Thymus (tissue), 14 donors: ENCODE data around the gene MYO1A. TPM values are rescaled to one million over a fixed set of nuclear protein-coding genes. Genes with fewer than 3 reads are reported as not detected.

Experiments used
- DNase-seq, 9 donors: peaks; one replicate each; pipeline ENCODE4 v3.0.0-alpha.2; 2013; ENCODE audit warnings: low spot score in 9 of 9, low read depth in 6 of 9, missing footprints in 1 of 9
- H3K27ac ChIP-seq, 2 donors: one replicate each; pipeline ENCODE4 v1.5.1; 2013; ENCODE audit warnings: control low read depth in 1 of 2, low read depth in 1 of 2, low read length in 1 of 2, mild to moderate bottlenecking in 1 of 2, moderate library complexity in 1 of 2
- H3K27me3 ChIP-seq, 2 donors: one replicate each; pipeline ENCODE4 v1.5.1; 2013; ENCODE audit warnings: low read length in 1 of 2; ENCODE audit not compliant: control insufficient read depth in 2 of 2, insufficient read depth in 1 of 2
- H3K36me3 ChIP-seq, 2 donors: one replicate each; pipeline ENCODE4 v1.5.1; 2013; ENCODE audit warnings: low read length in 1 of 2, mild to moderate bottlenecking in 1 of 2, moderate library complexity in 1 of 2; ENCODE audit not compliant: control insufficient read depth in 2 of 2, insufficient read depth in 2 of 2
- H3K4me1 ChIP-seq, 2 donors: one replicate each; pipeline ENCODE4 v1.5.1; 2013; ENCODE audit warnings: low read length in 2 of 2; ENCODE audit not compliant: control insufficient read depth in 2 of 2, insufficient read depth in 2 of 2
- H3K4me3 ChIP-seq, 2 donors: one replicate each; pipeline ENCODE4 v1.5.1; 2013; ENCODE audit warnings: low read length in 2 of 2, control low read depth in 1 of 2, mild to moderate bottlenecking in 1 of 2
- H3K9me3 ChIP-seq, 2 donors: one replicate each; pipeline ENCODE4 v1.5.1; 2013; ENCODE audit warnings: low read length in 1 of 2, mild to moderate bottlenecking in 1 of 2; ENCODE audit not compliant: control insufficient read depth in 2 of 2, insufficient read depth in 1 of 2
- WGBS: extraction: QIAGEN DNeasy Blood & Tissue Kit; methylation state at CpG from one replicate; pipeline ENCODE4 v1.1.7; 2013; 5-methylcytosine and 5-hydroxymethylcytosine counted together
- long read RNA-seq, 10 donors: transcript quantifications; one replicate each; lab custom pipeline, GENCODE V29; 2026
- polyA plus RNA-seq: library from polyadenylated mRNA; stranded (reverse); fragments of 200-250 nt; gene quantifications from one replicate; pipeline ENCODE4 v1.2.3, GENCODE V29; 2013
- total RNA-seq: library from RNA; stranded (reverse); fragments of 120-200 nt; gene quantifications from one replicate; pipeline ENCODE4 v1.2.4, GENCODE V29; 2013
- donor health status: healthy.

Gene MYO1A
- total RNA-seq (1.1 TPM), polyA plus RNA-seq (0.52 TPM)
- long read RNA-seq, donor 1: 0 reads
- long read RNA-seq, donor 2: 0 reads
- long read RNA-seq, donor 3, partial matches to known transcripts: 0 of 1 reads
- long read RNA-seq, donor 3, other reads (novel, unspliced or antisense): 0 of 1 reads
- long read RNA-seq, donor 4, partial matches to known transcripts: 0 of 1 reads
- long read RNA-seq, donor 4, other reads (novel, unspliced or antisense): 0 of 1 reads
- long read RNA-seq, donor 5: 0 reads
- long read RNA-seq, donor 6: 0 reads
- long read RNA-seq, donor 7: 0 reads
- long read RNA-seq, donor 8: 0 reads
- long read RNA-seq, donor 9: 0 reads
- long read RNA-seq, donor 10: 0 reads

DNA sequence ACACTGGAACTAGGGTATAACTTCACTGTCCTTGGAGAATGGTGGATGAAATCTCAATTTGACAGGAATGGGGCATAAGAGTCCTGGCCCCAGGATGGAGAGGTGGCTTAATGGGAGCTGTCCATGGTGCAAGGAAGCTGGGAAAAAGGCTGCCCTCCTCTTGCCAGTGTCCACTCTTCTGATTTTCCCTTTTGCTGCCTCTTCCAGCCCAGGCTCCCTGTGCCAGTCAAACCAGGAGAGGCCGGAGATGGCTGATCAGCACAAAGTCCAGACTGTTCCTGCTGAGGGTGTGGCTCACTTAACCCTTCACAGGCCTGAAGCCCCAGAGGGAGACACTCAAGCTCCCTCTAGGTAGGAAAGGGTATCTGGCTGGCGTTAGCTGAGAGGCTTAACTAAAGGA is at the start of gene MYO1A:
Gene MYO1A, minus strand, starts transcription at position 240 of the 400 bp plus-strand sequence. CDS start 1,806 bp downstream, outside the sequence.
- Histone ChIP-seq H3K27ac (no peak within 1 kb of the TSS), H3K9me3 (no peaks in the 10 kb centered on the region), H3K4me1 (peaks cover 28 to 39% of the 10 kb centered on the region in 2 donors), H3K4me3 (no peak within 1 kb of the TSS), H3K36me3 (no peaks in the 10 kb centered on the region), H3K27me3 (no peaks in the 10 kb centered on the region)
- WGBS: 94% methylated on average over 2 of the region's 2 CpGs
- no peak for DNase-seq

DNA sequence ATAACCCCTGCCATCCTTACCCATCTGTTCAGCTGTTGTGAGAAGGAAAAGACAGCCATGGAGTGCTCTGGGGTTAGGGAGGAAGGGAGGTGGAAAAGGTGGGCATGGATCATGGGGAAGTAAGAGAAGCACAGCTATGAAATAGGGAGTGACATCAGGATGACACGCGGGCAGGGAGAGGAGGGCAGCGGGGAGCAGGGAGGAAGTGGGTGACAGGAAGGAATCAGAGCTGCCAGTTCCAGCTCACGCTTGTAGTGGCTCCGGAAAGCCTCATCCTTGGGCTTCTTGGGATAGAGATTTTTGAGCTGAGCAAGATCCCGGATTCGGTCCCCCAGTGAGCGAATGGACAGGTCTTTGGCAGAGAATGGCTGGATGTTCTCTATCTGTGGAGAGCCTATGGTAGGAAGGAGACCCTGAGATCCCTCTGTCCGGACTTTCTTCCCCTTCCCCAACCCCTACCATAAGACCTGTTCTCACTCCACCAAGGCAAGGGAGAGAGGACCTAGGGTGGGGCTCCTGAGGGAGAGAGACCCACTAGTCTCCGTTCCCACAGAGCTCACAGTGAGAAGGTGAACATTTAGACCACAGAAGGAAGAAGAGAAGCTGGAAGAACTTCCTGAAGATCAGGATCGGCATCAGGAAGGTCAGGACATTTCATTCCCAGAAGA is 49.3 kb upstream of the MYO1A start:
- no peak overlapping the region for H3K4me3 ChIP-seq
- WGBS: 94% methylated on average over 11 of the region's 11 CpGs
- DNase-seq: no peak
- no peak overlapping the region for H3K27ac ChIP-seq
- no peaks in the 10 kb centered on the region for H3K27me3 ChIP-seq
- peaks cover 58 to 78% of the 10 kb centered on the region in 2 donors for H3K36me3 ChIP-seq
- H3K9me3 ChIP-seq: no peaks in the 10 kb centered on the region
- peaks cover 0 to 19% of the 10 kb centered on the region in 2 donors for H3K4me1 ChIP-seq

DNA sequence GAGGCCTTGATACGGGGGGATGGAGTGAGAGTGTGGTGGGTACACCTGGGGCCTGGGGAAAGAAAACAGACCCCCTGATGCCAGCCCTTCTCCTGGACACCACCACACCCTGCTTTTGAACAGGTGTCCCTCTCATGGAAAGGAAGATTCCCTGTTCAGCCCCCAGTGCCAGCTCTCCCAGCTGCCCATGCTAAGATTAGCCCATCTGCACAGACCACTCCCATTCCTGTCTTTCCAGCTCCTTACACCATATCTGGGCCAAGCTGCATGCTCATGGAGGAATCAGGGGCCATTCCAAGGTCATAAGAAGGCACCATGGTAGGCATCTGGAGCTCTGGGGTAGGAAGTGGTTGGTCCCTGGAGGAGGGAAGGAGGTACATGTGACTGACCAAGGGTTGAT is 48.6 kb upstream of the MYO1A start:
- WGBS: 96% methylated on average over 1 of the region's 1 CpG
- H3K4me3 ChIP-seq: no peak overlapping the region
- peaks cover 3 to 25% of the 10 kb centered on the region in 2 donors for H3K4me1 ChIP-seq
- H3K27ac ChIP-seq: no peak overlapping the region
- H3K36me3 ChIP-seq: peaks cover 52 to 76% of the 10 kb centered on the region in 2 donors
- H3K27me3 ChIP-seq: no peaks in the 10 kb centered on the region
- no peaks in the 10 kb centered on the region for H3K9me3 ChIP-seq
- no peak for DNase-seq

DNA sequence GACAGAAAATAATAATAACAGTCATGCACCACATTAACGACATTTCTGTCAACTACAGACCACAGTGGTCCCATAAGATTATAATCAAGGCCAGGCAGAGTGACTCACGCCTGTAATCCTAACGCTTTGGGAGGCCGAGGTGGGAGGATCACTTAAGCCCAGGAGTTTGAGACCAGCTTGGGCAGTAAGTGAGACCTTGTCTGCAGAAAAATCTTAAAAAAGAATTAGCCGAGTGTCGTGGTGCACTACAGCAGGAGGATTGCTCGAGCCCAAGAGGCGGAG is 47.6 kb upstream of the MYO1A start:
- peaks cover 53 to 81% of the 10 kb centered on the region in 2 donors for H3K36me3 ChIP-seq
- H3K4me1 ChIP-seq: peaks cover 5 to 32% of the 10 kb centered on the region in 2 donors

DNA sequence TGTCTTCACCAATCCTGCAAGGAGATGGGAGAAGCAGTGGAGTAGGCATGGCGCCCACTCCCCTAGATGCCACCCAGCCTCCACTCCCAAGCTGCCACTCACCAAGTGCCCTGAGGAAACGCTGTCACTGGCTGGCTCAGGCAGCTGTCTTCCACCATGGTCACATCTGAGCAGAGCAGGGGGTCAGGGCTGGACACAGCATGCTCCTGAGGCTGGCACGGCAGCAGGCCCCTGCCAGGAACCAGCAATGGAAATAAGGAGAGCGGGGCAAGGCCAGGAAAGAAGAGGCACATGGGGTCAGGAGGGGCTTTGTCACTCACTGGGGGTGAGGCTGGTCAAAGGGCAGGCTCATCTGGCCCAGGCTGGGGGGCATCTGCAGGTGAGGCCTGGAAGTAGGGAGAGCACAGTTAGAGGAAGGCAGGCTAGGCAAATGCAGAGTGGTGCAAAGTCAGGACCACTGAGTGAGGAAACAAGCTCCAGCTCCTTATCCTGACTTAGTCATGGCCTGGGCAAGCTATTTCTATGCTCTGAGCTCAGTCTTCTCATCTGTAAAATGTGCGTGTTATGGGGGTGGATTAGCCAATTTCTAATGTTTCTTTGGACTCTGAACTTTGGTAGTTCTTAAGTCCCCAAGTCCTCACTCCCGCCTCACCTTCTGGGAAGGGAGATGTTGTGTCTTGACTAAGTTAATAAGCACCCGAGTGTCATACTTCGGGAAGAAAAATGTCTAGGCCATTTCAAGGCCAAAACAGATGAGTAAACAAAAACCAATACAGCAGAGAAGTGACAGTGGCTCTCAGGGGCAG is 47.0 kb upstream of the MYO1A start:
- no peak overlapping the region for H3K27ac ChIP-seq
- H3K27me3 ChIP-seq: no peaks in the 10 kb centered on the region
- peaks cover 51 to 81% of the 10 kb centered on the region in 2 donors for H3K36me3 ChIP-seq
- WGBS: 97% methylated on average over 8 of the region's 8 CpGs
- no peak overlapping the region for H3K4me3 ChIP-seq
- H3K9me3 ChIP-seq: no peaks in the 10 kb centered on the region
- no peak for DNase-seq
- H3K4me1 ChIP-seq: peaks cover 5 to 35% of the 10 kb centered on the region in 2 donors

More for the DNA sequence above, 47.6 kb upstream of the MYO1A start:
- Histone ChIP-seq H3K4me3 (no peak overlapping the region), H3K9me3 (no peaks in the 10 kb centered on the region), H3K27me3 (no peaks in the 10 kb centered on the region), H3K27ac (no peak overlapping the region)
- no peak for DNase-seq
- WGBS: 98% methylated on average over 8 of the region's 8 CpGs

- 93% methylated on average over 6 of the region's 6 CpGs for WGBS
- Histone ChIP-seq H3K4me1 (peaks cover 5 to 42% of the 10 kb centered on the region in 2 donors), H3K27ac (peak overlapping the region in 1 of 2 donors; percentile 29)
Observed at GRCh38 chr12:57096099-57096572, 46.2 kb upstream of the MYO1A start.

GRCh38 chr12:57095440-57095839 is 45.5 kb upstream of the MYO1A start:
- Histone ChIP-seq H3K4me1 (peaks cover 5 to 49% of the 10 kb centered on the region in 2 donors), H3K27ac (peak overlapping the region; percentile 3 to 30), H3K4me3 (no peak overlapping the region), H3K36me3 (peaks cover 59 to 93% of the 10 kb centered on the region in 2 donors), H3K9me3 (no peaks in the 10 kb centered on the region), H3K27me3 (no peaks in the 10 kb centered on the region)
- no peak for DNase-seq
- WGBS: 96% methylated on average over 3 of the region's 3 CpGs

More at GRCh38 chr12:57096099-57096572, 46.2 kb upstream of the MYO1A start:
- H3K27me3 ChIP-seq: no peaks in the 10 kb centered on the region
- H3K4me3 ChIP-seq: no peak overlapping the region
- DNase-seq: peak in 1 of 9 donors; percentile 35
- H3K9me3 ChIP-seq: no peaks in the 10 kb centered on the region
- H3K36me3 ChIP-seq: peaks cover 57 to 87% of the 10 kb centered on the region in 2 donors

DNA sequence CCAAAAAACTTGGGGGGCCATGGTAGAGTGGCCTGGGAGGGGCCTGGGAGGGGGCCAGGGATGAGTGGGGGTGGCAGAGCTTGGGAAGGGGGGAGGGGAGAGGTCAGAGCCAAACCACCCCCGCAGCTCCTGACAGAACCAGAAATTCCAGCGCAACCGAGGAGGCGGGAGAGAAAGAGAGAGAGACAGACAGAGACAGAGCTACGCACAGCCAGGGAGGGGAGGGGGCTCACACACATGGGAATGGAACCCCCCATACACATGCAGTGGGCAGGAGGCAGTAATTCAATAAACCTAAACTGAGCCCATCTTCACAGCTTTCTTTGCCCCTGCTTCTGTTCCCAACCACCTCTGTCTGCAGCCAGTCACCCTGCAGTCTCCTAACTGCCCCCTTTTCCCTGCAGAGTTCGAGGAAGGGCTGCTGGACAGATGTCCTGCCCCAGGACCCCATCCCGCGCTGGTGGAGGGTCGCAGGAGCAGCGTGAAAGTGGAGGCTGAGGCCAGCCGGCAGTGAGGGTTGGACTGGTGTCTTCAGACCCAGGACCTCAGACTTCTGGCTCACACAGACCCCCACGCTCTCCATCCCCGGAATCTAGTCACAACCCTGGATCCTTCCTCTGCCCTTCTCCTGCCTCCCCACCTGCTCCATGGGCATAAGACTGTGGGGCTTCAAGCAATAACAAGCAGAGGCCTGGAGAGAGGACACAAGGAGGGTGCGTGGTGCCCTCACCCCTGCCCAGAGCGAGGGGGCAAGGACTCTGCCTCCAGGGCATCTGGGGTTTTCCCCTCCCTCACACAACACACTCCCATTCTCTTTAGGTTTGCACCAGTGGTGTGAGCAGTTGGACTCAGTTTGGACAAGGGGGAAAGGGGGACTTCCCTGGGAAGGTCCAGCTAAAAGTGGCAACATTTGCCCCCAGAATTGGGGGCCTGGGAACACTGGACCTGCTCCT is 44.6 kb upstream of the MYO1A start:
- H3K27me3 ChIP-seq: no peaks in the 10 kb centered on the region
- peaks cover 52 to 84% of the 10 kb centered on the region in 2 donors for H3K36me3 ChIP-seq
- peak overlapping the region; percentile 59 to 69 for H3K27ac ChIP-seq
- no peaks in the 10 kb centered on the region for H3K9me3 ChIP-seq
- WGBS: 89% methylated on average over 15 of the region's 15 CpGs
- no peak for DNase-seq
- no peak overlapping the region for H3K4me3 ChIP-seq
- peaks cover 7 to 57% of the 10 kb centered on the region in 2 donors for H3K4me1 ChIP-seq
